H7 (cell line): ENCODE measurements around the gene SLC35G3. TPM values are rescaled to one million over a fixed set of nuclear protein-coding genes. Genes with fewer than 3 reads are reported as not detected.
"Not testable (repeated sequence)": the region's sequence is repeated elsewhere in the genome, so short reads cannot be mapped to it uniquely, and the experiment has no call there.

ENCODE experiments used
- DNase-seq: peaks from one replicate; pipeline ENCODE4 v3.0.0; 2012
- H3K27me3 ChIP-seq: 2 replicates; pipeline ENCODE4 v1.6.0; 2011; ENCODE audit warnings: mild to moderate bottlenecking, low read length; ENCODE audit not compliant: control insufficient read depth, insufficient read depth
- H3K36me3 ChIP-seq: replicated peaks from 2 replicates; pipeline ENCODE4 v1.5.1; 2011; ENCODE audit warnings: low read length; ENCODE audit not compliant: control insufficient read depth, insufficient read depth
- H3K4me3 ChIP-seq: 2 replicates; pipeline ENCODE4 v1.5.1; 2011; ENCODE audit warnings: low read depth, mild to moderate bottlenecking, control low read depth, low read length, moderate library complexity; ENCODE audit not compliant: insufficient read depth
- total RNA-seq: library from RNA; depleted of rRNA; stranded (reverse); fragments of >200 nt; shearing (Covaris generic); gene quantifications from 2 replicates; pipeline ENCODE4 v1.2.3, GENCODE V29; 2014

The SLC35G3 gene
- total RNA-seq, 1 experiment from 2014 or later = not detected

GRCh38 chr17:35224436-35224835 lies 30.2 kb upstream of the SLC35G3 start:
- no peaks in the 10 kb centered on the region for H3K36me3 ChIP-seq
- H3K4me3 ChIP-seq = no peak overlapping the region
- no peaks in the 10 kb centered on the region for H3K27me3 ChIP-seq
- no peak for DNase-seq

GRCh38 chr17:35222452-35222851 lies 28.3 kb upstream of the SLC35G3 start:
- H3K27me3 ChIP-seq = no peaks in the 10 kb centered on the region
- DNase-seq = no peak
- no peaks in the 10 kb centered on the region for H3K36me3 ChIP-seq
- H3K4me3 ChIP-seq = no peak overlapping the region

DNA sequence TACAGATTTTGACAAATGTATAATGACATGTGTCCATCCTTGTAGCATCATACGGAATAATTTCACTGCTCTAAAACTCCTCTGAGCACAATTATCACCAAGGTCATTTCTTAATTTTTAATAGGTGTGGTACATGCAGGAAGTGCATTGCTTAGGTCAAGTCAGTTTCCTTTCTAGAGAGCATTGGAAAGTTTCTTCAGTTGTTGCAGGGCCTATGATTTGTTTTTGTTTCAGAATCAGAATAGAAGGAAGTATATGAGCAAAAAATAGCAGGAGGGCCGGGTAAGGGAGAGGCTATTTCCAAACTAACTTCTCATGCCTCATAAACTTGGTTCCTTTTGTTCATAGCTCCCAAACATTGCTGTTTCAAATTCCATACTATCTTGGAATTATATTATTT lies 24.7 kb upstream of the SLC35G3 start:
- H3K4me3 ChIP-seq = no peak overlapping the region
- no peaks in the 10 kb centered on the region for H3K36me3 ChIP-seq
- DNase-seq = no peak
- no peaks in the 10 kb centered on the region; the same call in 1 of the 2 replicates for H3K27me3 ChIP-seq

GRCh38 chr17:35217107-35217506 lies 22.9 kb upstream of the SLC35G3 start:
- no peaks in the 10 kb centered on the region for H3K36me3 ChIP-seq
- H3K27me3 ChIP-seq = no peaks in the 10 kb centered on the region; the same call in 1 of the 2 replicates
- no peak for DNase-seq

GRCh38 chr17:35214631-35215273 lies 20.6 kb upstream of the SLC35G3 start:
- Histone ChIP-seq H3K27me3 (no peaks in the 10 kb centered on the region; the same call in 1 of the 2 replicates), H3K36me3 (no peaks in the 10 kb centered on the region), H3K4me3 (no peak overlapping the region)
- DNase-seq = no peak

More at GRCh38 chr17:35217107-35217506, 22.9 kb upstream of the SLC35G3 start:
- no peak overlapping the region for H3K4me3 ChIP-seq

DNA sequence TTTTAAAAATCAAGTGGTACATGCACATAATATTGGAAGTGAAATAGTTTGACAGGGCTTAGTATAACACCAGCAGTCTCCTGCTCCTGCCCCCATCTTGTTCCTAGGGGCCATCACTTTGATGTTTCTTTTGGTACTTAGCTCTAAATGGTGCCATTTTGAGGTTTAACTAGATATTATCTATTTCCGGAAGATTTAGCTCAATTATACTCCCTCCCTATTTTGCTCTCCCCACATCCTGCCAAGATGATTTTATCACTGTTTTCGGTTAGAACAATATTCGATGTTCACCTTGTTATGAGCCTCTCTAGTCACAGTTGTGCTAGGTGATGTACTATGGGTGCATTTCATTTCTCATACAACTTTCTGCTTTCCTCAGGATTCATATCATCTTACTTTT lies 20.0 kb upstream of the SLC35G3 start:
- DNase-seq = no peak
- no peaks in the 10 kb centered on the region for H3K36me3 ChIP-seq
- H3K27me3 ChIP-seq = no peaks in the 10 kb centered on the region; the same call in 1 of the 2 replicates
- no peak overlapping the region for H3K4me3 ChIP-seq

- no peak for DNase-seq
- no peak overlapping the region for H3K4me3 ChIP-seq
- no peaks in the 10 kb centered on the region for H3K36me3 ChIP-seq
- H3K27me3 ChIP-seq = no peaks in the 10 kb centered on the region; the same call in 1 of the 2 replicates
Observed at GRCh38 chr17:35213412-35213940, 19.3 kb upstream of the SLC35G3 start.

DNA sequence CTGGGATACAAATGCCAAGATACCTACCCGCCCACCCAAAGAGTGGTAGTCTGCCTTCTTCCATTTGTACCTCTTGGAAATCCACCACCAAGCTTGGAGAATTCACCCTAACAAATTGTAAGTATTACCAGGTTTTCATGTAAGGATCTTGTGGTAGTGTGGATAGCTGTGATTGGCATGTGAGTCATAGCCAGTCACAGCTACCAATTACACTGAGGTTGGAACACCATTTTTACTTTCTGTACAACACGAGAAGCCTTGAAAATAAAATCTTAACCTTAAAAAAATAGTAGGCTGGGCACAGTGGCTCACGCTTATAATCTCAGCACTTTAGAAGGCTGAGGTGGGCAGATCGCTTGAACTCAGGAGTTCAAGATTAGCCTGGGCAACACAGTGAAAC lies 18.5 kb upstream of the SLC35G3 start:
- Histone ChIP-seq H3K36me3 (no peaks in the 10 kb centered on the region), H3K4me3 (no peak overlapping the region), H3K27me3 (no peaks in the 10 kb centered on the region; the same call in 1 of the 2 replicates)
- DNase-seq = no peak

- no peak overlapping the region for H3K4me3 ChIP-seq
- no peak for DNase-seq
- no peaks in the 10 kb centered on the region for H3K36me3 ChIP-seq
- H3K27me3 ChIP-seq = no peaks in the 10 kb centered on the region; the same call in 1 of the 2 replicates
Observed at GRCh38 chr17:35210741-35211140, 16.5 kb upstream of the SLC35G3 start.

DNA sequence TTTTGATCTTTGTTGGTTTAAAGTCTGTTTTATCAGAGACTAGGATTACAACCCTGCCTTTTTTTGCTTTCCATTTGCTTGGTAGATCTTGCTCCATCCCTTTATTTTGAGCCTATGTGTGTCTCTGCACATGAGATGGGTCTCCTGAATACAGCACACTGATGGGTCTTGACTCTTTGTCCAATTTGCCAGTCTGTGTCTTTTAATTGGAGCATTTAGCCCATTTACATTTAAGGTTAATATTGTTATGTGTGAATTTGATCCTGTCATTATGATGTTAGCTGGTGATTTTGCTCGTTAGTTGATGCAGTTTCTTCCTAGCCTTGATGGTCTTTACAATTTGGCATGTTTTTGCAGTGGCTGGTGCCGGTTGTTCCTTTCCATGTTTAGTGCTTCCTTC lies 8.4 kb upstream of the SLC35G3 start:
- H3K4me3 ChIP-seq, H3K36me3 ChIP-seq, H3K27me3 ChIP-seq, DNase-seq: not testable (repeated sequence)

- H3K27me3 ChIP-seq, DNase-seq, H3K36me3 ChIP-seq, H3K4me3 ChIP-seq: not testable (repeated sequence)
Observed at GRCh38 chr17:35195062-35195461, 869 bp upstream of the SLC35G3 start.

DNA sequence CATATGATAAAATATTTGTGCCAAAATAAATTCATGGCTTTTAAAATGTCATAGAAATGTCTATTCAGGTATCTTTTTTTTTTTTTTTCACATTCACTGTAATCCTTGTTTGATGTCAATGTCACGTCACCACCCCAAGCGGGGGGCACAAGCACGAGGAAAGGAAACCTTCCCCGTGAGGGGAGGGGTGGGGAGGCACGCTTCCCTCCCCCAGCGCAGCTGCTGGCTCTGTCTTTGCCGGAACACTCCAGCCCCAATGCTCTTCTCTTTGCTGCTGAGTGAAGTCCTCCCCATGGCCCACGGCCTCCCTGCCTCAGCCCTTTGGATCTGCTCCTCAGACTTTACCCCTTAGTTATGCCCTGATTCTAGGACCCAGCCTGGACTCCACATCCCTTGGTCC lies 1.5 kb downstream of the SLC35G3 start:
- H3K27me3 ChIP-seq = no peaks in the 10 kb centered on the region
- H3K36me3 ChIP-seq = no peaks in the 10 kb centered on the region
- DNase-seq = no peak
- no peak overlapping the region for H3K4me3 ChIP-seq

- Histone ChIP-seq H3K27me3 (no peaks in the 10 kb centered on the region), H3K36me3 (no peaks in the 10 kb centered on the region)
- DNase-seq = no peak
Observed at GRCh38 chr17:35191001-35191695, 3.0 kb downstream of the SLC35G3 start.

DNA sequence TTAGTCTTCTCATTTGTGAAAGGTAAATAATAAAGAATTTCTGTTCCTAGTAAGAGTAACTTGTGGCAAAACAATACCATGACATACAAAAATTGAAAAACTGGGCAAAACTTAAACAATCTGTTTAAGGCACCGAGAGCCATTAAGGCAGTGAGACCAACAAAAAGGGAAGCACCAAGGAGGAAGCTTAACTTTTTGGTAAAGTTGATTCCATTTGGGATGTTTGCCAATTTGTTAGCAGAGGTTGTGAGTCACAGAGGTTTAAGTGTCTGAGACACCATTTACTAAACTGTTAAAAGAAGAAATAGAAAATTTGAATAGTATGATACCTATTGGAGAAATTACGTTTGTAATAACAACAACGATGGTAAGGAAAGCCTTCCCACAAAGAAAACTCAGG lies 4.9 kb downstream of the SLC35G3 start:
- H3K27me3 ChIP-seq = no peaks in the 10 kb centered on the region
- no peak overlapping the region for H3K4me3 ChIP-seq
- no peaks in the 10 kb centered on the region for H3K36me3 ChIP-seq
- DNase-seq = no peak

More at GRCh38 chr17:35191001-35191695, 3.0 kb downstream of the SLC35G3 start:
- no peak overlapping the region for H3K4me3 ChIP-seq

- H3K27me3 ChIP-seq = no peaks in the 10 kb centered on the region
- H3K36me3 ChIP-seq = no peaks in the 10 kb centered on the region
- DNase-seq = no peak
- no peak overlapping the region for H3K4me3 ChIP-seq
Observed at GRCh38 chr17:35188111-35188510, 6.1 kb downstream of the SLC35G3 start.
